ENCODE measurements around the gene PABPC1L.
A peak's percentile ranks its signal among the peaks of the same experiment; 100 is the strongest.

The PABPC1L gene

GRCh38 chr20:44961011-44961869 lies 51.4 kb downstream of the PABPC1L start:
- in situ Hi-C loops (cut with HindIII; ENCODE audit: low pct_ligation_motif_present, low pct_unique_long_range_greater_than_20kb, low sequenced_read_pairs) = no loop called here
- no peak for DNase-seq

- in situ Hi-C loops (cut with HindIII; ENCODE audit: low pct_ligation_motif_present, low pct_unique_long_range_greater_than_20kb, low sequenced_read_pairs) = no loop called here
- DNase-seq = no peak
Measured at GRCh38 chr20:44961870-44962267, 52.0 kb downstream of the PABPC1L start.

- in situ Hi-C loops (cut with HindIII; ENCODE audit: low pct_ligation_motif_present, low pct_unique_long_range_greater_than_20kb, low sequenced_read_pairs) = no loop called here
- DNase-seq = no peak
Measured at GRCh38 chr20:44962483-44962882, 52.6 kb downstream of the PABPC1L start.

- in situ Hi-C loops (cut with HindIII; ENCODE audit: low pct_ligation_motif_present, low pct_unique_long_range_greater_than_20kb, low sequenced_read_pairs) = no loop called here
- DNase-seq = no peak
Measured at GRCh38 chr20:44963325-44964215, 53.7 kb downstream of the PABPC1L start.

GRCh38 chr20:44965651-44966029 lies 55.8 kb downstream of the PABPC1L start:
- in situ Hi-C loops (cut with HindIII; ENCODE audit: low pct_ligation_motif_present, low pct_unique_long_range_greater_than_20kb, low sequenced_read_pairs) = no loop called here
- no peak for DNase-seq

GRCh38 chr20:44966030-44966961 lies 56.4 kb downstream of the PABPC1L start, which contains the start of gene STK4:
TSS of gene STK4 (plus strand) at chr20:44966512. CDS start at chr20:44966569, 57 bp downstream.
- in situ Hi-C loops (cut with HindIII; ENCODE audit: low pct_ligation_motif_present, low pct_unique_long_range_greater_than_20kb, low sequenced_read_pairs) = no loop called here

GRCh38 chr20:44967207-44967807 lies 57.4 kb downstream of the PABPC1L start:
- no peak for DNase-seq
- in situ Hi-C loops (cut with HindIII; ENCODE audit: low pct_ligation_motif_present, low pct_unique_long_range_greater_than_20kb, low sequenced_read_pairs) = no loop called here

More at GRCh38 chr20:44966030-44966961, 56.4 kb downstream of the PABPC1L start, which contains the start of gene STK4:
- DNase-seq = peak; percentile 93

GRCh38 chr20:44969300-44969894 lies 59.5 kb downstream of the PABPC1L start:
- in situ Hi-C loops (cut with HindIII; ENCODE audit: low pct_ligation_motif_present, low pct_unique_long_range_greater_than_20kb, low sequenced_read_pairs) = no loop called here

GRCh38 chr20:44970243-44970757 lies 60.4 kb downstream of the PABPC1L start:
- DNase-seq = no peak
- in situ Hi-C loops (cut with HindIII; ENCODE audit: low pct_ligation_motif_present, low pct_unique_long_range_greater_than_20kb, low sequenced_read_pairs) = no loop called here

More at GRCh38 chr20:44969300-44969894, 59.5 kb downstream of the PABPC1L start:
- no peak for DNase-seq

- in situ Hi-C loops (cut with HindIII; ENCODE audit: low pct_ligation_motif_present, low pct_unique_long_range_greater_than_20kb, low sequenced_read_pairs) = no loop called here
- DNase-seq = no peak
Measured at GRCh38 chr20:44973053-44973452, 63.2 kb downstream of the PABPC1L start.

- in situ Hi-C loops (cut with HindIII; ENCODE audit: low pct_ligation_motif_present, low pct_unique_long_range_greater_than_20kb, low sequenced_read_pairs) = no loop called here
- no peak for DNase-seq
Measured at GRCh38 chr20:44976698-44977097, 66.8 kb downstream of the PABPC1L start.

- no peak for DNase-seq
- in situ Hi-C loops (cut with HindIII; ENCODE audit: low pct_ligation_motif_present, low pct_unique_long_range_greater_than_20kb, low sequenced_read_pairs) = no loop called here
Measured at GRCh38 chr20:44979090-44979621, 69.3 kb downstream of the PABPC1L start.

GRCh38 chr20:44981736-44982406 lies 72.0 kb downstream of the PABPC1L start:
- in situ Hi-C loops (cut with HindIII; ENCODE audit: low pct_ligation_motif_present, low pct_unique_long_range_greater_than_20kb, low sequenced_read_pairs) = no loop called here
- DNase-seq = no peak

GRCh38 chr20:44983093-44983674 lies 73.3 kb downstream of the PABPC1L start:
- in situ Hi-C loops (cut with HindIII; ENCODE audit: low pct_ligation_motif_present, low pct_unique_long_range_greater_than_20kb, low sequenced_read_pairs) = no loop called here
- no peak for DNase-seq

- in situ Hi-C loops (cut with HindIII; ENCODE audit: low pct_ligation_motif_present, low pct_unique_long_range_greater_than_20kb, low sequenced_read_pairs) = no loop called here
- DNase-seq = no peak
Measured at GRCh38 chr20:44988631-44989171, 78.8 kb downstream of the PABPC1L start.

All from ACHN (cell line).